ENCODE measurements around the gene THSD7B.
"Not testable (repeated sequence)": the region's sequence is repeated elsewhere in the genome, so short reads cannot be mapped to it uniquely, and the experiment has no call there.

Gene THSD7B

GRCh38 chr2:136962105-136962725 is 196.9 kb downstream of the THSD7B start:
- DNase-seq = no peak

- no peak for DNase-seq
These were observed 201.1 kb downstream of the THSD7B start for GRCh38 chr2:136966485-136966884.

GRCh38 chr2:136980303-136980702 is 215.0 kb downstream of the THSD7B start:
- DNase-seq = no peak

- DNase-seq = not testable (repeated sequence)
These were observed 216.3 kb downstream of the THSD7B start for GRCh38 chr2:136981689-136982088.

- no peak for DNase-seq
These were observed 219.7 kb downstream of the THSD7B start for GRCh38 chr2:136985044-136985443.

GRCh38 chr2:136986605-136987221 is 221.4 kb downstream of the THSD7B start:
- no peak for DNase-seq

GRCh38 chr2:136990316-136990715 is 225.0 kb downstream of the THSD7B start:
- DNase-seq = no peak

- no peak for DNase-seq
These were observed 229.4 kb downstream of the THSD7B start for GRCh38 chr2:136994793-136995192.

- DNase-seq = no peak
These were observed 232.2 kb downstream of the THSD7B start for GRCh38 chr2:136997557-136997956.

- DNase-seq = no peak
These were observed 235.5 kb downstream of the THSD7B start for GRCh38 chr2:137000811-137001210.

GRCh38 chr2:137002896-137003295 is 237.6 kb downstream of the THSD7B start:
- no peak for DNase-seq

- no peak for DNase-seq
These were observed 239.9 kb downstream of the THSD7B start for GRCh38 chr2:137005210-137005609.

GRCh38 chr2:137007938-137008337 is 242.6 kb downstream of the THSD7B start:
- DNase-seq = no peak

GRCh38 chr2:137009953-137010352 is 244.6 kb downstream of the THSD7B start:
- DNase-seq = no peak

GRCh38 chr2:137020452-137021196 is 255.3 kb downstream of the THSD7B start:
- no peak for DNase-seq

- no peak for DNase-seq
These were observed 256.4 kb downstream of the THSD7B start for GRCh38 chr2:137021763-137022162.

GRCh38 chr2:137023205-137023604 is 257.9 kb downstream of the THSD7B start:
- DNase-seq = no peak

GRCh38 chr2:137031731-137032130 is 266.4 kb downstream of the THSD7B start:
- DNase-seq = no peak

- no peak for DNase-seq
These were observed 271.3 kb downstream of the THSD7B start for GRCh38 chr2:137036619-137037018.

- DNase-seq = no peak
These were observed 274.3 kb downstream of the THSD7B start for GRCh38 chr2:137039482-137040152.

GRCh38 chr2:137047369-137047768 is 282.0 kb downstream of the THSD7B start:
- DNase-seq = no peak

GRCh38 chr2:137048455-137048854 is 283.1 kb downstream of the THSD7B start:
- no peak for DNase-seq

- DNase-seq = no peak
These were observed 284.2 kb downstream of the THSD7B start for GRCh38 chr2:137049518-137049917.

GRCh38 chr2:137050949-137051348 is 285.6 kb downstream of the THSD7B start:
- DNase-seq = no peak

Measured in activated naive CD4-positive, alpha-beta T cell treated with anti-CD3 and anti-CD28 coated beads, Interleukin-2, amount 50 U/mL, for 16 hours (primary cell).